Tibial nerve (tissue), 4 donors: ENCODE measurements around the gene ALG11. TPM values are rescaled to one million over a fixed set of nuclear protein-coding genes. Genes with fewer than 3 reads are reported as not detected.

Experiments
- DNase-seq, 2 donors: peaks; one replicate each; pipeline ENCODE4 v3.0.0-alpha.2; 2019; ENCODE audit warnings: low spot score in 2 of 2
- H3K27ac ChIP-seq, 4 donors: fragments of 200-600 bp; sonication (generic) in 3 of 4; one replicate each; pipeline ENCODE4 v1.5.1; 2017 to 2019; ENCODE audit warnings: mild to moderate bottlenecking in 1 of 4
- H3K27me3 ChIP-seq, 2 donors: fragments of 200-600 bp; sonication (generic) in 1 of 2; one replicate each; pipeline versions ENCODE4 v1.5.1 to v1.6.0; 2017 to 2019
- H3K36me3 ChIP-seq, 3 donors: fragments of 200-600 bp; sonication (generic); one replicate each; pipeline ENCODE4 v1.5.1; 2018 to 2019
- H3K4me1 ChIP-seq, 4 donors: fragments of 200-600 bp; sonication (generic) in 3 of 4; one replicate each; pipeline ENCODE4 v1.5.1; 2017 to 2019
- H3K4me3 ChIP-seq, 4 donors: fragments of 200-600 bp; sonication (generic) in 3 of 4; one replicate each; pipeline ENCODE4 v1.5.1; 2017 to 2019; ENCODE audit warnings: mild to moderate bottlenecking in 1 of 4, moderate library complexity in 1 of 4
- H3K9me3 ChIP-seq, 4 donors: fragments of 200-600 bp; sonication (generic) in 3 of 4; one replicate each; pipeline ENCODE4 v1.5.1; 2017 to 2019
- CTCF ChIP-seq, 5 experiments: fragments of 200-600 bp in 3 of 5; fragments of 450-650 bp in 2 of 5; sonication (generic) in 3 of 5; IDR thresholded peaks; one replicate each; pipeline ENCODE4 v1.5.1; 2016 to 2019; ENCODE audit warnings: antibody characterized with exemption in 5 of 5, mild to moderate bottlenecking in 3 of 5, moderate library complexity in 2 of 5
- EP300 ChIP-seq, 2 donors: sonication (generic); formaldehyde crosslinking; IDR thresholded peaks; one replicate each; pipeline ENCODE4 v1.6.1; 2017; ENCODE audit warnings: antibody characterized with exemption in 2 of 2, mild to moderate bottlenecking in 1 of 2
- POLR2A ChIP-seq, 2 donors: fragments of 450-650 bp; IDR thresholded peaks; one replicate each; pipeline ENCODE4 v1.6.1; 2017; ENCODE audit warnings: antibody characterized with exemption in 2 of 2, mild to moderate bottlenecking in 2 of 2, moderate library complexity in 2 of 2
- whole genome bisulfite sequencing, 2 donors: methylation state at CpG; one replicate each; pipeline ENCODE4 v1.1.5; 2018; 5-methylcytosine and 5-hydroxymethylcytosine counted together
- total RNA-seq, 4 donors: library from RNA; depleted of rRNA; stranded (reverse); fragments of >200 nt; gene quantifications; one replicate each; pipeline ENCODE4 v1.1.0, GENCODE V29; 2016

ALG11 gene
- total RNA-seq, 4 donors from 2014 or later: 12.2 to 24.7 (median 16.4) TPM

- H3K4me1 ChIP-seq: no peaks in the 10 kb centered on the region
- TF ChIP-seq CTCF (IDR thresholded peaks at IDR 0.05): no peak
- no peak for TF ChIP-seq POLR2A (IDR thresholded peaks at IDR 0.05)
- no peak for TF ChIP-seq EP300 (IDR thresholded peaks at IDR 0.05)
- no peaks in the 10 kb centered on the region for H3K27me3 ChIP-seq
- no peak overlapping the region for H3K27ac ChIP-seq
- no peak for DNase-seq
- WGBS, 2 donors: 88 to 95% methylated on average over 2 of the region's 2 CpGs
- H3K9me3 ChIP-seq: peaks cover 0 to 5% (median 0%) of the 10 kb centered on the region in 4 donors
- peaks cover 0 to 38% (median 0%) of the 10 kb centered on the region in 3 donors for H3K36me3 ChIP-seq
- H3K4me3 ChIP-seq: no peak overlapping the region
These were observed 20.8 kb downstream of the ALG11 start for GRCh38 chr13:52033039-52033438.

DNA sequence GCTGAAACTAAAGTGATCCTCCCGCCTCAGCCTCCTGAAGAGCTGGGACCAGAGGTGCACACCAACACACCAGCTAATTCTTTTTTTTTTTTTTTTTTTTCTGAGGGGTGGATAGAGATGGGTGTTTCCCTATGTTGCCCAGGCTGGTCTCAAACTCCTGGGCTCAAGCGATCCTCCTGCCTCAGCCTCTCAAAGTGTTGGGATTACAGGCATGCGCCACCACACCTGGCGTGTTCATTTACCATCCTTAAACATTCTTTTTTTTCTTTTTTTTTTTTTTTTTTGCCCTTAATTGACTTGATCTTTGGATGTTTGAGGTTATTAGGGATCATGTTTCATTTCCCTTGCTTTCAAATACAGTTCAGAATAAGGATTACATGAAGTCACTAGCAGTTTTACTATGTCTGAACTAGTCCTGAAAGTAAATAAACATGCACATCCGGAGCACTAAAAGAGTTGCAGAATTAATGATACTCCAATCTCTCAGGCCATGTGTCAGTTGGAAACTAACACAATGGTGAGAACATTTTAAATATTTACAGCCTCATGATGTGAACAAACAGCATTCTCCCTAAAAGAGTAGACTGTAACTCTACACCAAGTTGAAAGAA is 22.5 kb downstream of the ALG11 start:
- 89 to 94% methylated on average over 5 of the region's 5 CpGs for whole genome bisulfite sequencing, 2 donors

DNA sequence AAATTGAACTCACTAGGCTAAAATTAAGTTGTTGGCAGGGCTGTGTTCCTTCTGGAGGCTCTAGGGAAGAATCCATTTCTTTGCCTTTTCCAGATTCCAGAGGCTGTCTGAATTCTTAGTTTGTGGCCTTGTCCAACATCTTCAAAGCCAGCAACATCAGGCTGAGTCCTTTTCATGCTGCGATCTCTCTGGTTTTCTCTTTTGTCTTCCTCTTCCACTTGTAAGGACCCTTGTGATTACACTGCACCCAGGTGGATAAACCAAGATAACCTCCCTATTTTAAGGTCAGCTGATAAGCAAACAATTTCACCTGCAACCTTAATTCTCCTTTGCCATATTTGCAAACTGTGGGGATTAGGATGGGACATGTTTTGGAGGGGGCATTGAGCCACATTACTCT is 23.8 kb downstream of the ALG11 start:
- Histone ChIP-seq H3K4me3 (no peak overlapping the region), H3K27ac (no peak overlapping the region), H3K36me3 (peaks cover 0 to 13% (median 0%) of the 10 kb centered on the region in 3 donors), H3K27me3 (no peaks in the 10 kb centered on the region), H3K9me3 (no peaks in the 10 kb centered on the region), H3K4me1 (no peaks in the 10 kb centered on the region)
- TF ChIP-seq CTCF (IDR thresholded peaks at IDR 0.05) (no peak), POLR2A (IDR thresholded peaks at IDR 0.05) (no peak), EP300 (IDR thresholded peaks at IDR 0.05) (no peak)
- DNase-seq: no peak
- 77 to 89% methylated on average over 1 of the region's 1 CpG for WGBS, 2 donors

More for the DNA sequence above, 22.5 kb downstream of the ALG11 start:
- Histone ChIP-seq H3K36me3 (peaks cover 0 to 21% (median 0%) of the 10 kb centered on the region in 3 donors), H3K27ac (no peak overlapping the region), H3K9me3 (peaks cover 0 to 3% (median 0%) of the 10 kb centered on the region in 4 donors), H3K4me1 (no peaks in the 10 kb centered on the region), H3K4me3 (no peak overlapping the region), H3K27me3 (no peaks in the 10 kb centered on the region)
- no peak for DNase-seq
- TF ChIP-seq POLR2A (IDR thresholded peaks at IDR 0.05) (no peak), CTCF (IDR thresholded peaks at IDR 0.05) (no peak), EP300 (IDR thresholded peaks at IDR 0.05) (no peak)

DNA sequence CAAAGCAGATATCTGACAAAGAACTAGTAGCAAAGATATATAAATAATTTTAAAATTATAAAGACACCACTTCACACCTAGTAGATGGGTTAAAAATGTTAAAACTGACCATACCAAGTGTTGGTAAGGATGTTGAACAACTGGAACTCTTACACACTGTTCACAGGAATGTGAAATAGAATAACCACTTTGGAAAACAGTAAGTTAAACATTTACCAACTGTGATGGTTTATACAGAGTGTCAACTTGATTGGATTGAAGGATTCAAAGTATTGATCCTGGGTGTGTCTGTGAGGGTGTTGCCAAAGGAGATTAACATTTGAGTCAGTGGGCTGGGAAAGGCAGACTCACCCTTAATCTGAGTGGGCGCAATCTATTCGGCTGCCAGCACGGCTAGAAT is 31.5 kb downstream of the ALG11 start:
- Histone ChIP-seq H3K27ac (no peak overlapping the region), H3K27me3 (no peaks in the 10 kb centered on the region), H3K9me3 (peaks cover 0 to 29% (median 3%) of the 10 kb centered on the region in 4 donors), H3K4me1 (no peaks in the 10 kb centered on the region), H3K36me3 (peaks cover 0 to 7% (median 0%) of the 10 kb centered on the region in 3 donors), H3K4me3 (no peak overlapping the region)
- TF ChIP-seq POLR2A (IDR thresholded peaks at IDR 0.05): no peak
- WGBS, 2 donors: 91 to 98% methylated on average over 3 of the region's 3 CpGs
- no peak for DNase-seq

DNA sequence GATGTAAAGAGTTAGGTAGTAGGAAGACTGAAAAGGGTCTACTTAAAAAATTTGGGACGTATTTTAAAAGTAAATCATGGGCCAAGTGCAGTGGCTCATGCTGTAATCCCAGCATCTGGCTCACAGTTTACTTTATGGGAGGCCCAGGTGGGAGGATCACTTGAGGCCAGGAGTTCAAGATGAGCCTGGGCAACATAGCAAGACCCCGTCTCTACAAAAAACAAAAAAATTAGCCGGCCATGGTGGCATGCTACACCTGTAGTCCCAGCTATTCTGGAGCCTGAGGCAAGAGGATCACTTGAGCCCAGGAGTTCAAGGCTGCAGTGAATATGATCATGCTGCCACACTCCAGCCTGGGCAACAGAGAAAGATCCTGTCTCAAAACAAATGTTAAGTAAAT is 35.3 kb downstream of the ALG11 start:
- Histone ChIP-seq H3K27ac (no peak overlapping the region), H3K27me3 (no peaks in the 10 kb centered on the region), H3K36me3 (peaks cover 0 to 7% (median 0%) of the 10 kb centered on the region in 3 donors), H3K4me3 (no peak overlapping the region), H3K4me1 (no peaks in the 10 kb centered on the region), H3K9me3 (peaks cover 0 to 52% (median 2%) of the 10 kb centered on the region in 4 donors)
- WGBS, 2 donors: 91 to 96% methylated on average over 3 of the region's 3 CpGs
- DNase-seq: no peak
- TF ChIP-seq EP300 (IDR thresholded peaks at IDR 0.05) (no peak), POLR2A (IDR thresholded peaks at IDR 0.05) (no peak), CTCF (IDR thresholded peaks at IDR 0.05) (no peak)
